GM19467 (cell line): Measurements from ENCODE around the gene SOAT2.
"Not testable (repeated sequence)": the region's sequence is repeated elsewhere in the genome, so short reads cannot be mapped to it uniquely, and the experiment has no call there.

Experiments
- ATAC-seq: cut with Tn5 transposase; IDR thresholded peaks from one replicate; pipeline ENCODE4 v1.9.1; 2021; ENCODE audit warnings: mild to moderate bottlenecking, moderate library complexity; ENCODE audit not compliant: unreplicated experiment

SOAT2 gene

DNA sequence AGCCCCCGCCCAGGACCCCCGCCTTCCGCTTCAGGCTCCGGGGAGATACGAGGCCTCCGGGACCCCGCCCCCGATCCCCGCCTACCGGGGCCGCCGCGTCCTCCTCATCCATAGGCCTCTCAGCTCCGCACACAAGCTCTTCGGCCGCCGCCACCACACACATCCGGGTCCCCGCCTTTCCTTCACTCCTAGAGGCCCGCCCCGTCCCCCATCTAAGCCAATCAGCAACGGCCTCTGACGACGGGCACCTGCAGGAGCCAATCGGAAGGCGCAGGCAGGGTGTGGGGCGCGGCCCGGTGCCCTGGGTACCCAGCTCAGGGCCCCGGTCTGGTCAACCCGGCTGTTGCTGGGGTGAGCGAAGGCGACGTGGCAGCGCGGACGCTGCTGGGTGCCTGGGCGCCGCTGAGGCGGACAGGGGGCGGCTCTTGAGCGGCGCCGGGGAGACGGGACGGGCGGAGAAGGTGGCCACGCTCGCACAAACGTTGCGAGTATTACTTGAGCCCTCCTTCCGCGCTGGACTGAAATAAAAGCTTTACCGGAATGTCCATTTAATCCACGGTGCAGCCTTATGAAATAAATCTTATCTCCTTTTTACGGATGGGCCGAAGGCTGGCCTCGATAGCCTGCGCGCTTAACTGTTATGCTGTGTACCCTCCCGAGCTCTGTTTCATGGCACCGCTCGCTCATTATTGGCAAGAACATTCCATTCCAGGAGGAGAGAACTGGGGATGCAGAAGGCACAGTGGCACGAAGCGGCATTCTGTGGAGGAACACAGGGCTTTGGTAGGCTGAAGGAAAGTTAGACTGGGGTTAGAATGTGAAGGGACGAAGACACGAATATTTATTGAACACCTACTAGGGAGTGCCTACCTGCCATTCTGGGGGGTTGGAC lies 23.8 kb upstream of the SOAT2 start, which contains the start of gene SPRYD3:
TSS of gene SPRYD3 (minus strand) at position 165 of the 892 bp plus-strand sequence. CDS start at position 108, 57 bp downstream.
- peak; percentile 98 for ATAC-seq

DNA sequence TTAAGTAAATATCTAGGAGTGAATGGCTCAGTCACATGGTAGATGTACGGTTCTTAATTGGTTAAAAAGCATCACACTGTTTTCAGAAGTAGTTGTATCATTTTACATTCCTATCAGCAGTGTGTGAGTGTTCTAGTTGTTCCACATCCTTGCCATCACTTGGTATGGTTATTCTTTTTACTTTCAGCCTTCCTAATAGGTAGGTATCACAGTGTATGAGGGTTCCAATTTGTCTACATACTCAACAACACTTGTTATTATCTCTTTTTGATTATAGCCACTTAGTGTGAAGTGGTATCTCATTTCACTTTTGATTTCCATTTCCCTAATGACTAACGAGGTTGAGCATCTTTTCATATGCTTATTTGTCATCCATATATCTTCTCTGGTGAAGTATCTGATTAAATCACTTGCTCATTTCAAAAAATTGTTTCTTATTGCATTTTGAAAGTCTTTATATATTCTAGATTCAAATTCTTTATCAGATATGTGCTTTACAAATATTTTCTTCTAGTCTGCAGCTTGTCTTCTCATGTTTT lies 20.6 kb upstream of the SOAT2 start:
- no peak for ATAC-seq

DNA sequence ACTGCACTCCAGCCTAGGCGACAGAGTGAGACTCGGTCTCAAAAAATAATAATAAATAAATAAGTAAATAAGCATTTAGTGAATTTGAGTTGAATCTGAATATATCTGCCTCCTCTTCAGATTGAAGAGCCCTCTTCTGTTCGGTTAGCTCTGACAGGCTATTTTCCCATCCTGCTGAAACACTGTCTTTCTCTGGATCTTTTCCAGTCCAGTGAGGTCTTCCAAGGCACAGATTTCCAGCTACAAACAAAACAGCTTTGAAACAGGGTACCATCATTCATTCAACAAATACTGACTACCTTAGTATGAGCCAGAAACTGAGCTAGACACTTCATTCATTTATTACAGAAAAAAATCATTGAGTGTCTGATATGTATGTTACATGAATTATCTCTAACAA lies 16.9 kb upstream of the SOAT2 start:
- ATAC-seq, result no peak

DNA sequence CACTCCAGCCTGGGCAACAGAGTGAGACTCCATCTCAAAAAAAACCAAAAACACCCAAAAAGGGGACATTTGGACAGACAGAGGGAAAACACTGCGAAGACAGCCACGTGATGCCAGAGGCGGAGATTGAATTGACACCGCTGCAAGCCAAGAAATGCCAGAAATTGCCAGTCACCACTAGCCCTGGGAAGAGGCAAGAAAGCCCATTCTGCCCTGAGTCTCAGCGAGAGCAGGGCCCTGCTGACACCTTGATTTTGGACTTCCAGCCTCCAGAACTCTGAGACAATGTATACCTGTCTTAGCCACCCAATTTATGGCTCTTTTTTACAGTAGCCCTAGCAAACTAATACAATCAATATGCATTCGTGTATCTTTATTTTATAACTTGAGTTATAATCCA lies 13.2 kb upstream of the SOAT2 start:
- ATAC-seq, result no peak

DNA sequence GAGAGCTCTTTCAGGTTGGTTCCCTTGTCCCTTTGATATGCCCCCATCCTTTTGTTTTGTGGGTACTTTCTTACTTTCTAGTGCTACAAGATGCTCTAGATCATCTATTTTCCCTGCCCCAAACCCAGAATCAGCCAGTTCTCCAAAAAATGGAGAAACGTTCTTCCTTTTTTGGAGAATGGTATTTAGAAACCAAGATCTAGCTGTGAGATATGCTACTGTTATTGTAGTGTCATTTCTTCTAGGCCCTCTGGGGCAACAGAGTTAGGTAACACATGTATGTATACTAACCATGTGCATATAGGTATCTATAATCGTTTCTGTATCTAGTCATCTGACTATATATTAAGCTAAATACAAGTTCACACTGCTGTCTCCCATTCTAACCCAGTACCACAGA lies 12.7 kb upstream of the SOAT2 start:
- no peak for ATAC-seq

DNA sequence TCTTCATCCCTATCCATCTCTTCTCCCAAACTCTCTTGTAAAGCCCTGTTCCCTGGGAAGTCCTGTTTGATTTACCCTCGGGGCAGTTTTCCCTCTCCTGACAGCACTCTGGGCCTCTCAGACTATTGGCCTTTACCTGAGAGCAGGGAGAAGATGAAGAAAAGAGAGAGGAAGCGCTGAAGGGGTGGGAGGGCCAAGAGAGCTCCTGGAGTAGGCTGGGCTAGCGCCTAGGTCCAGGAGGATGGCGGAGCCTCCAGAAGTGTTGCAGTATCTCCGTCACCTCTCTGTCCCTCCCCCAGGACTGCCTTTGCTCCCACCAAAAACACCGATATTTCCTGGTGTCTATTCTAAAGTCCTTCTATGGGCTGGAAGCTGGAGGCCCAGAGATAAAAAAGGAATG lies 11.5 kb upstream of the SOAT2 start:
- no peak for ATAC-seq

DNA sequence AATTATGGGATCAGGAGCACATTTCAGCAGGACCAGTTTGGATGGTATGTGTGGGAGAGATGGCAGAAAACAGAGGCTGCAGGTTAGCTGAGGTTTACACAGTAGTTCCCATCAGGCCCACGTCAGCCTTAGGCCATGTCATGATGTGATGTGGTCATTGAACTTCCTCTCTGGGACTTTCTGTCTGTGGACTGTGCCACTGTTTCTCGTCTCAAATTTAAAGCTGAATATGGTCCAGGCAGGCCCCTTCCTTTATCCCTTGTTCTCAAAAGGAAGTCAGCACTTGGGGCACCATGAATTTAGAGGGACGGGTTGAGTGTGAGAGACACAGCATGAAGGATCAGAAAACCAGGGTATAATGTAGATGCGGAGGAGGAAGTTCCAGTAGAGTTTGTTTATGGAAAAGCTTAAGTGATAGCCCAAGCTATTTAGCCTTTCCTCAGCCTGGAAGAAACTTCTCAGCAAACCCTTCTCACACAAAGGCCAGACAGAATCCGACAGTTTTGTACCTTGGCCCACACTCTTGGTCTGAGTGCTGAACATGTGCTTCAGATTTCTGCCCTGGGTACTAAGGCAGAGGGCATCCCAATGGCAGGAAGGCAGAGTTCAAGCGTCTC lies 9.4 kb upstream of the SOAT2 start:
- ATAC-seq, result no peak

DNA sequence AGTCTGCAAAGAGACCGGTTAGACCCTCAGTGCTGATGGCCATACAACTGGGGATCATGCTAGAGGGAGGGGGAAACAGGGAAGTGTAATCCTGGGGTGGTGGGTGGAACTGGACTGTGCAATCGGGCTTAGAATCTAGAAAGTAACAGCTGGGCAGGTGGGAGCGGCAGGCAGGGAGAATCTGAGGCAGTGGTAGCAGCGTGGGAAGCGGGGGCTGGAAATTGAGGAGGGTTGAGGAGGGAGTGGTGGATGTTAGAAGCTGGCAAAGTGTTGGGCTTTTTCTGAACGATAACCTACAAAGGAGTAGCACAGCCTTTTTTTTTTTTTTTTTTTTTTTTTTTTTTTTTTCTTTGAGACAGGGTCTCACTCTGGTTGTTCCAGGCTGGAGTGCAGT lies 8.9 kb upstream of the SOAT2 start:
- ATAC-seq, result no peak

DNA sequence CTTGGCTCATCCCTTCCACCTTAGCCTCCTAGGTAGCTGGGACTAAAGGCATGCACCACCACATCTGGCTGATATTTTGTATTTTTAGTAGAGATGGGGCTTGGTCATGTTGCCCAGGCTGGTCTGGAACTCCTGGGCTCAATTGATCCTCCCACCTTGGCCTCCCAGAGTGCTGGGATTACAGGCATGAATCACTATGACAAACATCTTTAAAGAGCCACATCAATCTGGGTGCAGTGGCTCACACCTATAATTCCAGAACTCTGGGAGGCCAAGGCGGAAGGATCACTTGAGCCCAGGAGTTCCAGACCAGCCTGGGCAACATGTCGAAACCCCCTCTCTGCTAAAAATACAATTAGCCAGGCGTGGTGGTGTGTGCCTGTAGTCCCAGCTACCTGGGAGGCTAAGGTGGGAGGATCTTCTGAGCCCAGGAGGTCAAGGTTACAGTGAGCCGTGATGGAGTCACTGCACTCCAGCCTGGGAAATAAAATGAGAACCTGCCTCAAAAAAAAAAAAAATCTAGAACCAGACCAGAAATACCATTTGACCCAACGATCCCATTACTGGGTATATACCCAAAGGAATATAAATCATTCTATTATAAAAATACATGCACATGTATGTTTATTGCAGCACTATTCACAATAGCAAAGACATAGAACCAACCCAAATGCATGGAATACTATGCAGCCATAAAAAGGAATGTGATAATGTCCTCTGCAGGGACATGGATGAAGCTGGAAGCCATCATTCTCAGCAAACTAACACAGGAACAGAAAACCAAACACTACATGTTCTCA lies 8.3 kb upstream of the SOAT2 start:
- not testable (repeated sequence) for ATAC-seq

DNA sequence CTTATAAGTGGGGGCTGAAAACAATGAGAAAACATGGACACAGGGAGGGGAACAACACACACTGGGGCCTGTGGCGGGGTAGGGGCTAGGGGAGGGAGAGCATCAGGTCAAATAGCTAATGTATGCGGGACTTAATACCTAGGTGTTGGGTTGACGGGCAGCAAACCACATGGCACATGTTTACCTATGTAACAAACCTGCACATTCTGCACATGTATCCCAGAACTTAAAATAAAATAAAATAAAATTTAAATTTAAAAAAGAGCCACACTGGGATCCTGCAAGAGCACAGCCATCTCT lies 7.7 kb upstream of the SOAT2 start:
- ATAC-seq, result not testable (repeated sequence)

DNA sequence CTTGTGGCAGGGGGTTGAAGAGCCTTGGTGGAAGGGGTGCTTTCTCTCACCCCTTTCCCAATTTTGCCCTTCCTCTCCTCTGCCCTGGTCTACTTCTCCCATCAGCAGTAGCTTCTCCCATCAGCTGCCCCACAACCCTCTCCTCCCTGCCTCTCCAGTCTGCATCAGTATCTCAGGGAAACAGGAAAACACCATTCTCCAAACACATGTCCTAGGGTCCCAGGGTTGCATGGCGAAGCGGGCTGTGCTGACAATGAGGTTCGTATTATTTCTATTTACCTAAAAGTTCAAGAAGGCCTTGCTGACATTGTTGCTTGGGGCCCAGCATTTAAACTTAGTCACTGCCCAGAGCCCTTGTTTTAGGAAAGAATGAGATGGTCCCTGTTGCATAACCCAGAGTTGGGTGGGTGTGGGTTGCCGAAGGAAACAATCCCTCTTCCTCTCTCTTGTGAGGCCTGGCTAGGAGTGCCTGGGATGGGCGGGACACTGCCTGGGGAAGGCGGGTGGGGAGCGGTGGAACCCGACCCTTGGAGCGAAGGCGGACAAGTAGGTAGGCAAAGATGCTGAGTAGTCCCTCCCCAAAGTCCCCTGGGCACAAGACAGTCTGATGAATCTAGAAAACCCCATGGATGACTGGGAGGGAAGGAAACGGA lies 7.1 kb upstream of the SOAT2 start:
- no peak for ATAC-seq

DNA sequence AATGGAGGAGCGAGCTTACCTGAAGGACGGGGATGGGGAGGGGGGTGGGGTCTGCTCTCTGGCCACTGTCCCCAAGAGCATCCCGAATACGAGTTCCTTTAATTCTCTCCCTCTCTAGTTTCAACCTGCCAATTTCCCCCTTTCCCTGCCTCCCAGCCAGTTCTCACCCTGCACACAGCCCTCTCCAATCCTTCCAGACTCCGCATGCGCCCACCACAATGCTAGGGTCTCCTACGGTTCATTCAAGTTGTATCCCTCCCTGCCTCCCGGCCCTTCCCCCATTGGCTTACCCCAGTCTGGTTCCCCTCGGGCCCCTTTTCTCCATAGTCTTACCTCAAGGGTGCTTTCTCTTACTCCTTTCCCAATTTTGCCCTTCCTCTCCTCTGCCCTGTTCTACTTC lies 6.5 kb upstream of the SOAT2 start:
- no peak for ATAC-seq

DNA sequence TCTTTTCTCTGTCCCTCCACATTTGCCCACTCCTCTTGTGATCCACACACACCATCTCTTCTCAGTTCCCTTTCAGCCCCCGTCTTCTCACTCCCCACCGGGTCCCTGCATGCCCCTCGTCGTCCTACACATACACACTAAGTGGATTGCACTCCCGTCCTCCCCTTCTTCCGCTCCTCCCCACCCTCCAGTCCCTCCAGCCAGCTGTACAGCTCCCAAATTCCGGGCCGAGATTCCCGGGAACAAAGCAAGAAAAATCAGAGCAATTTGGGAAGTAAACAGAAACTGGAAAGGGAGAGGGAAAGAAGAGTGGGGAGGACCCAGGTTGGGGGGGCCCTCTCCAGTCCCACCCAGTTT lies 6.1 kb upstream of the SOAT2 start:
- ATAC-seq, result no peak

DNA sequence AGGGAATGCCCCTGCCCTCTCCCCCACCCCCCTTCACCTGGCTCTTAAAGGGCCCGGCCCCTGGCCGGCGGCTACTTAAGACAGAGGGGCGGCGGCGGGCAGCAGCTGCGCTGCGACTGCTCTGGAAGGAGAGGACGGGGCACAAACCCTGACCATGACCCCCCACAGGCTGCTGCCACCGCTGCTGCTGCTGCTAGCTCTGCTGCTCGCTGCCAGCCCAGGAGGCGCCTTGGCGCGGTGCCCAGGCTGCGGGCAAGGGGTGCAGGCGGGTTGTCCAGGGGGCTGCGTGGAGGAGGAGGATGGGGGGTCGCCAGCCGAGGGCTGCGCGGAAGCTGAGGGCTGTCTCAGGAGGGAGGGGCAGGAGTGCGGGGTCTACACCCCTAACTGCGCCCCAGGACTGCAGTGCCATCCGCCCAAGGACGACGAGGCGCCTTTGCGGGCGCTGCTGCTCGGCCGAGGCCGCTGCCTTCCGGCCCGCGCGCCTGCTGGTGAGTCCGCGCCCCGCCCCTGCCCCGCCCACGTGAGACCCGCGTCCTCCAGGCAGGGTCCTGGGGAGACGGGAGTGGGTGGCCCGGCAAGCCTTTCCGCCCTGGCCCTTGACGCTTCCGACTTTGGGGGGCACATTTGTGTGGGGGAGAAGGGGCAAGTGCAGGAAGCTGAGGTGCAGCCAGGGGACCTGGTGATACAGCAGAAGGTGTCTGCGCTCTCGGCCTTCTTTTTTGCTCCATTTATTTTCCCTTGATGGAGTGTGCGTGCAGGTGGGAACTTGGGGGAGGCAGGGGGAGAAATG lies 5.5 kb upstream of the SOAT2 start, which contains the start of gene IGFBP6:
TSS of gene IGFBP6 (plus strand) at position 104 of the 790 bp plus-strand sequence. CDS start at position 155, 51 bp downstream.
- no peak for ATAC-seq

DNA sequence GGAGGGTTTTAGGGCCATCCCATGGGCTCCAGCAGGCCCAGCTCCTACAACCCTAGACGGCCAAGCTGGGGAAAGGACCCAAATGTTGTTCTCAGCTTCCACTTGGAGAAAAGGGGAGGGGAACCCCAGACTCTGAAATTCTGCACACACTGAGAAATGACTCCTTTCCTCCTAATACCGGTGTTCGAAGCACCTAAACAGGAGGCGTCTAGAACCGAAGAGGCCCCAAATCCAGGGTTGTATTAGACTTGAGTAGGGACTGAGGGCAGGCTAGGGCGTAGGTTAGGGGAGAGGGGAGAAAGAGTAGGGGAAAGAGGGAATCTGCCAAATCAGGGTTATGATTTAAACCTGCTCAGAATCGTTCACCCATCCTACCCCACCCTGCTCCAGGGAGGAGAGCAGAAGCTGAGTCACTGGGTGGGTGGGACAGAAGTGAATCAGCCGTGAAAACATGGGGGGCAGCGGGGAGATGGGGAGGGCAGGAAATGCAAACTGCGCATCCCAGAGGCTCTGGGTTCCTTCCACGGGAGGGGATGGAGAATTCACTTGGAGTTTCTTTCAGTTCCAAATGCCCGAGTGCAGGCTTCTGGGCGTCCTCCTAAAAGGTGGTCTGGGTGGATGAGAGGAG lies 4.8 kb upstream of the SOAT2 start:
- no peak for ATAC-seq

DNA sequence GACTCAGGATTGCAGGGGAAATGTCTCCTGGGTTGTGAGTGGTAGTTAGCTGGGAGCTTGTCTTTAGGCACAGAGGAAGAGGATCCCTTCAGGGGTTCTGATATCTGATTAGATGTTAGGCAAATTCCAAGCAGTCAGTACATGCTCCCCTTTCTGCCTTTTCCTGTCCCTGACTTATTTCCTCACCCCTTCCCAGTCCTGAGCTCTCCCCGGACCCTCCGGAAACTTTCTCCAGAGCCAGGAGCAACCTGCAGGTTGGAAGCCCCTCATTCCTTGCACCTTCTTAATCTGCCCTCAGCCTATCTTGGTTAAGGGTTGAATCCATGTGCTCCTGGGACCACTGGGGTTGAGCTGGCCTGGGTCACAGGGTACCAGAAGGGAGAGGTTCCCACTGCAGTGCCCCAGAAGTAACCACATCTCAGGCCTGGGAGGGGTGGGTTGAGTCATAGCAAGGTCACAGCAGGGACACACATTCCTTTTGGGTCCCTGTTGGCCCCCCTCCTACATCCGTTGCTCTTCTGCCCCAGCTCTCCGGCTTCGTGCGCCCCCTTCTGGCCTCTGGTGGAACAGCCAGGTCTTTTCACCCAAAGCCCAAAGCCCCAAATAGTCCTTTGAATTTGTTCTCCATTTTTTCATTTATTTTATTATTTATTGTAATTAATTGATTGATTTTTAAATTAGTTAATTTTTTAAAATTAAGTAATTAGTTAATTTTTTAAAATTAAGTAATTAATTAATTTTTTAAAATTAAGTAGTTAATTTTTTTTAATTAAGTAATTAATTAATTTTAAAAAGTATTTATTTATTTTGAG lies 4.0 kb upstream of the SOAT2 start:
- ATAC-seq, result no peak

DNA sequence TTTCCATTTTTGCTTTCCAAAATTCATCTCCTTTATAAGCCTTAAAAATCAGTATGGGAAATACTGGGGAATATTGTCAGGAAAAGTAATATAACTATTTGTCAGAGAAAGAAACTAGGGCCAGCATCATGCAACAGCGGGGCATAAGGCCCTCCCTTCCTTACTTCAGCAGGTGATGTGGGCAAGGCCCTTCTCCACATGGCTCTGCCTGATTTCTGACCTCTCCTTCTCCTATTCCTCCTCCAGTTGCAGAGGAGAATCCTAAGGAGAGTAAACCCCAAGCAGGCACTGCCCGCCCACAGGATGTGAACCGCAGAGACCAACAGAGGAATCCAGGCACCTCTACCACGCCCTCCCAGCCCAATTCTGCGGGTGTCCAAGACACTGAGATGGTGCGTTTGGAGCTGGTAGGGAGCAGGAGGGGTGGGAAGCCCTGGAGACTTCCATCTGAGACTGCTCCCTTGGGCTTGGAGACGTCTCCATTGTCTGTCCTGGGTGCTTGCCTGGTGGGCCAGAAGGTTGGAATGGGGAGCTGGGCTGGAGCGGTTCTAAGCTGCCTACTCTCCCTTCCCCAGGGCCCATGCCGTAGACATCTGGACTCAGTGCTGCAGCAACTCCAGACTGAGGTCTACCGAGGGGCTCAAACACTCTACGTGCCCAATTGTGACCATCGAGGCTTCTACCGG lies 2.7 kb upstream of the SOAT2 start:
- no peak for ATAC-seq

DNA sequence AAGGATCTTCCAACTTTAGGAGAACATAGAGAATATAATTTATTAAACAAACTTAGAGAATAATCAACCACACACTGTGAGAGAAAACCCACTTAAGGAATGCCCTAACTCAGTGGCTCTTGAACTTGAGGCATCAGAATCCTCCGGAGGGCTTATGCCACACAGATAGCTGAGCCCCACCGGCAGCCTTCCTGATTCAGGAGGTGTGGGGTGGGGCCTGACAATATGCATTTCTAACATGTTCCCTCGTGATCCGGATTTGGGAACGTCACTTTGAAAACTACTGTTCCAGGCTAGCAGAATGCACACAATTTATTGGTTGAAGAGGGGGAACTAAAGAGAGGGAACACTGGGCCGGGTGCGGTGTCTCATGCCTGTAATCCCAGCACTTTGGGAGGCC lies 2.0 kb upstream of the SOAT2 start:
- no peak for ATAC-seq
